Fibroblast of skin of right quadriceps (primary cell): ENCODE data around the gene TM4SF1.

ENCODE experiments used
- DNase-seq: peaks from one replicate; pipeline ENCODE4 v3.0.0-alpha.2; 2013

TM4SF1 gene, protein sequence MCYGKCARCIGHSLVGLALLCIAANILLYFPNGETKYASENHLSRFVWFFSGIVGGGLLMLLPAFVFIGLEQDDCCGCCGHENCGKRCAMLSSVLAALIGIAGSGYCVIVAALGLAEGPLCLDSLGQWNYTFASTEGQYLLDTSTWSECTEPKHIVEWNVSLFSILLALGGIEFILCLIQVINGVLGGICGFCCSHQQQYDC

DNA sequence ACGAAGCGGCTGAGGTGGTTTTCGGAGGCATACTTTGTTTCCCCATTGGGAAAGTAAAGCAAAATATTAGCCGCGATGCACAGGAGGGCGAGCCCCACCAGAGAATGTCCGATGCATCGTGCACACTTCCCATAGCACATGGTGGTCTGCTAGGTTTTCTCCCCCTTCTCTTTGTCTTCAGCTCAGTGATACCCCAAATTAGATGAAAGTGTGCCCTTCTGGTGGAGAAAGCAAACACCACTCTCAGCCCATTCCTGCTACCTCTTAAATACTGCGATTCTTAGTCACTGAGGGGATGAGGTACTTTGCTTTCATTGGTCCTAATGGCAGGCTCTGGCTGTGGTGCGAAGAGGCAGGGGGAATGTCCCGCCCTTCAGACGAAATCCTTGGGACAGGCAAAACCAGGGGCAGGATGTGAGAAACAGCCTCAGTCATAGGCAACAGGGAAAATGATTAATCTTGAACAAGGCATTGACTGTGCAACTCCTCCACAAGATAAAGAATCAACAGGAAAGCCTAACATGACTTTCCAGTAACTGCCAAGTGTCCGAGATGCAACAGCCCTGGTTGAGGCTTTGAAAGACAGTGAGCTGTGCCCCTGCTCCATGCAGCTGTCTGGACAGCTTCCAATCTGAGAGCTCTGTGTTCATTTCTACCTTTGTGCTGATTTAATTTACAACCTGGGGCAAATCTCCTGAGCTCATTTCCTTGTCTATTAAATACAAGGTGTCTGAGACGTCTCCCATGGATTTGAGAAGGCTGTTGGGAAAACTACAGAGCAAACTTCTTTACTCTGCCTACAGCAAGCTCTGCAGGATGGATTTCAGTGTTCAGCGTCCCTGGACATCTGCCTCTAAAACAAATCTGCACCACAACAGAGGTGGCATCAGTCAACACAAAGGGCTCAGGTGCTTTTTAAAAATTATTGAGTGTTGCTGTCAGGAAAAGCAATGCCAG is at the start of gene TM4SF1:
TM4SF1 (minus strand) TSS at position 242 of the 957 bp plus-strand sequence; CDS start at position 140, 102 bp downstream.
- DNase-seq = peak; percentile 91

DNA sequence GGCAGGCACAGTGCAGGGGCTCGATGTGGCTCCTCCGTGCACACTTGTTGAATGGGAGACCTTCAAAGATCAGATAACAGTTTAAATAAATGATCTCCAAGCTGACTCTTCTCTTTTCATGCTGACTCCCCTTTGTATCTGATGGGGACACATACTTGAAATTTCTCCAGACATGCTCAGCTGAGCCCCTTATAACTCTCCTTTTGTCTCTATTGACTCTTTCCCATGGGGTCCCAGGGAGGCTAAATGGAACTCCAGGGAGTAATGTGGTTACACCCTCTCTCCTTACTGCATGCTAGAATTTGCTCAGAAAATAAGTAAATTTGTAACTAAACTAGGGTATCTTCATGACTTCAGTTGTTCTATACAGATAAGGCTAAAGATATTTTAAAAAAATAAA is 48.9 kb upstream of the TM4SF1 start:
- DNase-seq = no peak

GRCh38 chr3:149424918-149425317 is 47.5 kb upstream of the TM4SF1 start:
- DNase-seq = no peak

DNA sequence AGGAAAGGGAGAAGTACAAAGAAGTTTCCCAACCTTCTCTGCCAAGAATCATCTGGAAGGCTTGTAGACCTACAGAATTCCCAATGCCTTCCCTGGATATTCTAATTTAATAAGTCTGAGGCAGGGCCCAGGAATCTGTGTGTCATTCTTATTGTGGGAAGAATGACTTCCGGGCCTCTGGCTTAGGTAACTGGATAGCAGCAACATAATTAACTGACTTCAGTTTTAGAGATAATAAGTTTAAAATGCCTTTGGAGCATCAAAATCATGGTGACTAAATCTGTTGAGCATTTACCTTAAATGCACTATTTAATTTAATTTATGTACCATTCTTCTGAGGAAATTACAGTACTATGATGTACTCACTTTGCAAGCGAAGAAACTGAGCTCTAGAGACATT is 44.3 kb upstream of the TM4SF1 start:
- no peak for DNase-seq

DNA sequence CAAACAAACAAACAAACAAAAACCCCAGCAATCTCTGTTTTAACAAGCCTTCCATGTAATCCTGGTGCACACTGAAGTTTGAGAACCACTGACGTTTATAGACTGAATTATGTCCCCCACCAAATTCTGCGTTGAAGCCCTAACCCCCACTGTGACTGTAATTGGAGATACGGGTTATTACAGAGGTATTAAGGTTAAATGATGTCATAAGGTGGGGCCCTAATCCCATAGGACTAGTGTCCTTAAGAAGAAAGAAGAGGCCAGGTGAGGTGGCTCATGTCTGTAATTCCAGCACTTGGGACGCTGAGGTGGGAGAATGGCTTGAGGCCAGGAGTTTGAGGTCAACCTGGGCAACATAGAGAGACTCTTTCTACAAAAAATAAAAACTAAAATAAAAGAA is 42.4 kb upstream of the TM4SF1 start:
- DNase-seq = no peak

- DNase-seq = no peak
Measured at GRCh38 chr3:149417727-149418126, 40.3 kb upstream of the TM4SF1 start.

DNA sequence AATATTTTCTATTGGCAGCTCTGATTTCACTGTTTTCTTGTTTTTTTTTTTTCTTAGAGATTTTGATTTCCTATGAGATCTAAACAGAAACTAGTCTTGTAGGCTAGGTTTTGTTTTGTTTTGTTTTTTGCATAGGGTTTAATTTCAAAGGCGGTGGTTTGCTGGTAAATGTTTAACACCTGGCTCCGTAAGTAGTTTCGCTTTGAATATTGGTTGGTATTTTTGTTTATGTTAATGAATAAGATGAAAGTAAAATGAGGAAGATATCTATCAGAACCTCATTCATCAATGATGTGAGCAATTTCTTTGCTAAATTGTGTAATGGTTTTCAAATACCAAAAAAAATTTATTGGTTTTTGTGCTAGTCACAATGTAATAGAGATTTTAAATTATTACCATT is 39.7 kb upstream of the TM4SF1 start:
- DNase-seq = no peak

DNA sequence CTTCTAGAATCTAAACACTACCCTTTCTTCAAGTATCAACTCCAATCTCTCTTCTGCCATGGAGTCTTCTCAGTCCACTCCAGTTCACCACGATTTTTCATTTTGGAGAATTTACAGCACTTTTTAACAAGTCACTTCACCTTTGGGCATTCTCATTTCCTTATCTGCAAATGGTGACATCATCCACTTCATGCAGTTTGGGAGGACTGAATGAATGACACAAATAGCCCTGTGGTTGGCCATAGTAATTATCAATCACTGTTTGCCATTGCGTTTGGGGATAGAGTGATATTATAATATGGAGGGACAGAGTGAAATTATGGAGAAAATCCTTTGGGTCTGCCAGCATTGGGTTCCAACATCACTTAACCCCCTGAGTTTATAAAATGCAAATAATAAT is 38.0 kb upstream of the TM4SF1 start:
- no peak for DNase-seq

DNA sequence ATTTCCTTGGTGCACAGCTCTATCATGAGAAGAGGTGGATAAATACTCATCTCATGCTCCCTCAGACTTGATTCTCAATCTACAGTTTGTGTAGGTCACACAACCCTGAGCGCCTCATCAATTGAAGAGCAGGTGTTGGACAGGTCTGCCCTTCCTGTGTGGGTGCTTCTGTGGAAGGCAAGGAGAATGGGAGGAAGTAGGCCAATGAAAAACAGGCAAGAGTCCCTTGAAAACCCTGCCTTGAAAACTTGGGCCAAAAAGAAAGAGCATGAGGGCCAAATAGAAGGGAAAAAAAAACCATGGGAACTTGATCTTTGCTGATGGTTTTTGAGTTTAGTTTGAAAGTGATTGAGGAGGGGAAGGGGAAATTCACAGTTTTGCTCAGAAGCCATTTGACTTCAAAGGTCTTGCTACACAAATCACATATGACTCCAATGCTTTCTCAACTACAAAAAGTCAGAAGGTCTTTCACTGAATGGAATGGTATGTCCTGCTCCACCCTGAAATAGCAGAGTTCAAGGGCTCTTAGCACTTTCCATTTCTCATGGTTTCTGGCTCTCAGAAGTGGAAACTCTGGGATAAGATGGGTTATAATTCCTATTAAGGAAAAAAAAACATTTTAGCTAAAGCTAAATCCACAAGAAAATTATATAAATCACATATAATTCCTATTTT is 37.2 kb upstream of the TM4SF1 start:
- no peak for DNase-seq

GRCh38 chr3:149411583-149411982 is 34.1 kb upstream of the TM4SF1 start:
- no peak for DNase-seq

- DNase-seq = no peak
Measured at GRCh38 chr3:149409351-149409750, 31.9 kb upstream of the TM4SF1 start.

GRCh38 chr3:149407898-149408297 is 30.4 kb upstream of the TM4SF1 start:
- no peak for DNase-seq

DNA sequence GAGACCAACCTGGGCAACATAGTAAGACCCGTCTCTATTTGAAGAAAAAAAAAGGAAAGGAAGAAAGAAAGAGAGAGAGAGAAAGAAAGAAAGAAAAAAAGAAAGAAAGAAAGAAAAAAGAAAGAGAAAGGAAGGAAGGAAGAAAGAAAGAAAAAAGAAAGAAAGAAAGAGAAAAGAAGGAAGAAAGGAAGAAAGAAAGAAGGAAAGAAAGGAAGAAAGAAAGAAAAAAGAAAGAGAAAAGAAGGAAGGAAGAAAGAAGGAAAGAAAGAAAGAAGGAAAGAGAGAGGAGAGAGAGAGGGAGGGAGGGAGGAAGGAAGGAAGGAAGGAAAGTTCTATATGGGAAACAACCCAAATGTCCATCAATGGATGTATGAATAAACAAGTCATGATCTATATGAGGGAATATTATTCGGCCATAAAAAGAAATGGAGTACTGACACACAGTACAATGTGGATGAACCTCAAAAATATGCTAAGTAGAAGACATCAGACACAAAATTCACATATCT is 28.8 kb upstream of the TM4SF1 start:
- DNase-seq = no peak

DNA sequence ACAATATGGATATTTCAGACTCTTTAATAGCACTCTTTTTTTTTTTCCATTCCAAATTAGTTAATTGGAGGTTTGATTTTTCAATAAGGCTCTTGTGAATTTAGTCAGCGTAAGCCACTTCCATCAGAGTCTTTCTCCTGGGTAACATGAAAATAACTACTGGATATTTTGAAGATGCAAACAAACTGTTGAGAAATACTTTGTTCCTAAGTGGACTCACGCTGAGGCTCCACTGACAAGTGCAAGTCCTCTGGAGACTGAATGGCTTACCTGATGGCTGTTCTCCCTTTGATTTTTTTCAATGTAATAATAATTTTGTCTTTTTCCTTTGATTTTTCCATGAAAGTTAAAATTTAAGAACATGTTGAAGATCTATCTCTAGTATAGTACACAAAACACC is 26.0 kb upstream of the TM4SF1 start:
- no peak for DNase-seq

- DNase-seq = no peak
Measured at GRCh38 chr3:149402481-149402880, 25.0 kb upstream of the TM4SF1 start.

DNA sequence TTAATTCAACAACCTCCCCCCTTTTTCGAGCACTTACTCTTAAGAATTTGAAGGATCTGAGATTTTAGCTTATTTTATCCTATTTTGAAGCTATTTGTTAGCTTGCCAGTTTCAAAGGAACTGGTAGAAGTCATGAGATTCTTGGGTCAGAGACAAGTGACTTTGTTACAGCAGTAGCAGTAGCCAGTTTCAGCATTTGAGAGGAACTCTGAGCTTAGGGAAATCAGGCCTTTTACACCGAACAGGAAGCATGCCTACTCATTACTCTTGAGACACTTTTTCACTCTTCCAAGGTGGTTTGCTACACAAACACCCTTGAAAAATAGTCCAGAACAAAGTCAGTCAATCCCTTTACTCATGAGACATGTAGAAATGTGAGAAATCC is 24.5 kb upstream of the TM4SF1 start:
- DNase-seq = no peak

DNA sequence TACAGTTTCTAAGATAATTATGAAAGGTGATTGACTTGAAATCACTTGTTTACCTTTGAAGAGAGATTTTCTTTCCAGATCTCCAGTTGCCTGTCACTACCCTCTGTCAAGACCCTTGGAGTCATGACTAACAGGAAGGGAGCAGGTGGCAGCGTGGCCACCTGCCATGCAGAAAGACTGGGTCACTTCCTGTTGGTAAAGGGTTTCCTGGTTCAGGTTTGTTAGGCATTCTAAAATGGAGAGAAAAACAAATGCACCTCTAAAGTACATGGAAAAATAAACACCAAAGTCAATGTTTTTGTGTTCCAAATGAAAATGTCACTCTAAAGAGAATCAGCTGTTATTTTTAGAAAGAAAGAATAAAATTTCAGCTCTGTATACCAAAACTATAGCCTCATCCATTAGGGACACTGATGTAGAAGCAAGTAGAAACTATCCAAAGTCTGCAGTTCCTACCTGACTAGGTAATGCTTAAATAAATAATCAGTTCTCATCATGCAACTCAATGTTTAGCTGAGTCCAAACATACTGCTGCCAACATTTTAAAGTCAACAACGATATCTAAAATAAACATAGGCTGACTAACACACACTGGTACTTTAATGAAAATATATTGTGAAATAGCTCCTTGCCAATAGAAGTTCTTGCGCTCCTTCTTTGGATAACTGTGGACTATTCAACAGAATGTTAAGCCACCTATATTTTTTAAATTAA is 23.9 kb upstream of the TM4SF1 start:
- no peak for DNase-seq

GRCh38 chr3:149400645-149401044 is 23.2 kb upstream of the TM4SF1 start:
- no peak for DNase-seq

GRCh38 chr3:149398296-149398695 is 20.8 kb upstream of the TM4SF1 start:
- DNase-seq = no peak

GRCh38 chr3:149397528-149397927 is 20.1 kb upstream of the TM4SF1 start:
- DNase-seq = no peak

- DNase-seq = no peak
Measured at GRCh38 chr3:149396476-149396875, 19.0 kb upstream of the TM4SF1 start.

GRCh38 chr3:149395107-149396089 is 17.9 kb upstream of the TM4SF1 start:
- DNase-seq = peak; percentile 83
